ENCODE data around the gene THBS3. TPM values are rescaled to one million over a fixed set of nuclear protein-coding genes. Genes with fewer than 3 reads are reported as not detected.

THBS3 gene
- total RNA-seq, 1 experiment from 2014 or later = 6.2 TPM

- no peak overlapping the region for H3K27ac Mint-ChIP-seq (ENCODE audit: unreplicated experiment)
- TF ChIP-seq CTCF (IDR thresholded peaks at IDR 0.05; ENCODE audit: insufficient read depth in 1 of 2, low read depth in 1 of 2, low read length in 1 of 2, severe bottlenecking in 1 of 2, unreplicated experiment in 1 of 2) = no peak
- peak overlapping the region; percentile 92 for H3K4me3 Mint-ChIP-seq (ENCODE audit: unreplicated experiment)
- H3K36me3 ChIP-seq (ENCODE audit: control insufficient read depth, insufficient read depth, low read length) = no peaks in the 10 kb centered on the region
- no peaks in the 10 kb centered on the region for H3K9me3 ChIP-seq
- no peaks in the 10 kb centered on the region for H3K27me3 Mint-ChIP-seq (ENCODE audit: insufficient read depth, unreplicated experiment)
- peaks cover 21% of the 10 kb centered on the region for H3K36me3 Mint-ChIP-seq (ENCODE audit: insufficient read depth, unreplicated experiment)
- ChIA-PET POLR2A (no interaction called here), CTCF (no interaction called here)
- H3K9me3 Mint-ChIP-seq (ENCODE audit: unreplicated experiment) = no peaks in the 10 kb centered on the region
- no peaks in the 10 kb centered on the region for H3K27me3 ChIP-seq (replicated peaks; ENCODE audit: control insufficient read depth, insufficient read depth, low read length)
- H3K4me1 ChIP-seq = peaks cover 4% of the 10 kb centered on the region; the same call in 1 of the 2 replicates
- no TSS peak for BruUV-seq (replicated peaks)
- intact Hi-C loops (cut with micrococcal nuclease; ENCODE audit: unreplicated experiment) = no loop called here
- DNase-seq = no peak
- peaks cover 22% of the 10 kb centered on the region for H3K4me1 Mint-ChIP-seq (ENCODE audit: low read depth, unreplicated experiment)
- no peak overlapping the region for H3K4me3 ChIP-seq (ENCODE audit: low read depth, low read length)
These were observed 46.1 kb upstream of the THBS3 start for GRCh38 chr1:155253797-155254196.

- Mint-ChIP-seq H3K36me3 (ENCODE audit: insufficient read depth, unreplicated experiment) (peaks cover 15% of the 10 kb centered on the region), H3K4me3 (ENCODE audit: unreplicated experiment) (peak overlapping the region; percentile 92), H3K4me1 (ENCODE audit: low read depth, unreplicated experiment) (peaks cover 22% of the 10 kb centered on the region), H3K27me3 (ENCODE audit: insufficient read depth, unreplicated experiment) (no peaks in the 10 kb centered on the region), H3K9me3 (ENCODE audit: unreplicated experiment) (no peaks in the 10 kb centered on the region), H3K27ac (ENCODE audit: unreplicated experiment) (no peak overlapping the region)
- Histone ChIP-seq H3K36me3 (ENCODE audit: control insufficient read depth, insufficient read depth, low read length) (no peaks in the 10 kb centered on the region), H3K27me3 (replicated peaks; ENCODE audit: control insufficient read depth, insufficient read depth, low read length) (no peaks in the 10 kb centered on the region), H3K4me3 (ENCODE audit: low read depth, low read length) (no peak overlapping the region), H3K4me1 (peaks cover 4% of the 10 kb centered on the region; the same call in 1 of the 2 replicates), H3K9me3 (no peaks in the 10 kb centered on the region)
- TF ChIP-seq CTCF (IDR thresholded peaks at IDR 0.05; ENCODE audit: insufficient read depth in 1 of 2, low read depth in 1 of 2, low read length in 1 of 2, severe bottlenecking in 1 of 2, unreplicated experiment in 1 of 2) = no peak
- no TSS peak for BruUV-seq (replicated peaks)
- POLR2A ChIA-PET = no interaction called here
- CTCF ChIA-PET = no interaction called here
- intact Hi-C loops (cut with micrococcal nuclease; ENCODE audit: unreplicated experiment) = no loop called here
- no peak for DNase-seq
These were observed 45.5 kb upstream of the THBS3 start for GRCh38 chr1:155253208-155253607.

GRCh38 chr1:155251566-155251965 lies 43.9 kb upstream of the THBS3 start:
- H3K9me3 ChIP-seq = no peaks in the 10 kb centered on the region
- H3K4me3 ChIP-seq (ENCODE audit: low read depth, low read length) = no peak overlapping the region
- DNase-seq = no peak
- Mint-ChIP-seq H3K9me3 (ENCODE audit: unreplicated experiment) (no peaks in the 10 kb centered on the region), H3K27ac (ENCODE audit: unreplicated experiment) (no peak overlapping the region), H3K4me3 (ENCODE audit: unreplicated experiment) (no peak overlapping the region), H3K4me1 (ENCODE audit: low read depth, unreplicated experiment) (peaks cover 22% of the 10 kb centered on the region), H3K36me3 (ENCODE audit: insufficient read depth, unreplicated experiment) (peaks cover 6% of the 10 kb centered on the region), H3K27me3 (ENCODE audit: insufficient read depth, unreplicated experiment) (no peaks in the 10 kb centered on the region)
- POLR2A ChIA-PET = interaction anchor here (0.5 kb wide), 1 partner anchor 93 kb away, joined by 5 read pairs; no protein-coding TSS in a partner anchor
- H3K4me1 ChIP-seq = peaks cover 4% of the 10 kb centered on the region; the same call in 1 of the 2 replicates
- no TSS peak for BruUV-seq (replicated peaks)
- TF ChIP-seq CTCF (IDR thresholded peaks at IDR 0.05; ENCODE audit: insufficient read depth in 1 of 2, low read depth in 1 of 2, low read length in 1 of 2, severe bottlenecking in 1 of 2, unreplicated experiment in 1 of 2) = no peak
- CTCF ChIA-PET = interaction anchor here (0.6 to 3.3 kb wide), 18 partner anchors 10 to 732 kb away, joined by 3 to 34 read pairs (median 5); partner anchors contain the start of genes CLK2, FDPS, HCN3 and MTX1
- H3K36me3 ChIP-seq (ENCODE audit: control insufficient read depth, insufficient read depth, low read length) = no peaks in the 10 kb centered on the region
- intact Hi-C loops (cut with micrococcal nuclease; ENCODE audit: unreplicated experiment) = loop anchor here (2.0 kb wide), 1 partner anchor 341 kb away; no protein-coding TSS in a partner anchor
- no peaks in the 10 kb centered on the region for H3K27me3 ChIP-seq (replicated peaks; ENCODE audit: control insufficient read depth, insufficient read depth, low read length)

Data from Caco-2 (cell line).